GM23248 (cell line): Measurements from ENCODE around the gene IL2RA. TPM values are rescaled to one million over a fixed set of nuclear protein-coding genes. Genes with fewer than 3 reads are reported as not detected.

Experiments used
- DNase-seq: peaks from one replicate; pipeline ENCODE4 v3.0.0-alpha.2; 2015
- H2AFZ ChIP-seq: fragments of 200-600 bp; sonication (generic); 2 replicates; pipeline ENCODE4 v1.6.1; 2016; ENCODE audit warnings: antibody characterized with exemption
- H3F3A ChIP-seq: fragments of 200-600 bp; sonication (generic); 2 replicates; pipeline ENCODE4 v1.6.1; 2016; ENCODE audit warnings: mild to moderate bottlenecking, antibody characterized with exemption, mixed run types; ENCODE audit not compliant: insufficient read depth
- H3K27ac ChIP-seq: fragments of 200-600 bp; sonication (generic); 2 replicates; pipeline ENCODE4 v1.5.1; 2016; ENCODE audit warnings: mild to moderate bottlenecking
- H3K27me3 ChIP-seq: fragments of 200-600 bp; sonication (generic); replicated peaks from 2 replicates; pipeline ENCODE4 v1.6.1; 2016; ENCODE audit warnings: mild to moderate bottlenecking; ENCODE audit not compliant: insufficient read depth
- H3K36me3 ChIP-seq: fragments of 200-600 bp; sonication (generic); 2 replicates; pipeline ENCODE4 v1.6.1; 2016; ENCODE audit warnings: low read depth, mild to moderate bottlenecking
- H3K4me1 ChIP-seq: fragments of 200-600 bp; sonication (generic); 2 replicates; pipeline ENCODE4 v1.6.1; 2016; ENCODE audit warnings: mild to moderate bottlenecking; ENCODE audit not compliant: insufficient read depth
- H3K4me2 ChIP-seq: fragments of 200-600 bp; sonication (generic); one replicate; pipeline ENCODE4 v1.6.1; 2016; ENCODE audit warnings: mild to moderate bottlenecking; ENCODE audit not compliant: unreplicated experiment
- H3K4me3 ChIP-seq: fragments of 200-600 bp; sonication (generic); 2 replicates; pipeline ENCODE4 v1.5.1; 2016; ENCODE audit warnings: mild to moderate bottlenecking
- H3K79me2 ChIP-seq: fragments of 200-600 bp; sonication (generic); 2 replicates; pipeline ENCODE4 v1.6.1; 2016; ENCODE audit warnings: mild to moderate bottlenecking; ENCODE audit not compliant: insufficient read depth
- H3K9ac ChIP-seq: fragments of 200-600 bp; sonication (generic); 2 replicates; pipeline ENCODE4 v1.6.1; 2016; ENCODE audit warnings: mild to moderate bottlenecking
- H3K9me2 ChIP-seq: fragments of 200-600 bp; sonication (generic); 2 replicates; pipeline ENCODE4 v1.6.1; 2016; ENCODE audit warnings: mixed run types, mild to moderate bottlenecking, moderate library complexity; ENCODE audit not compliant: insufficient read depth
- H3K9me3 ChIP-seq: fragments of 200-600 bp; sonication (generic); one replicate; pipeline ENCODE4 v1.6.1; 2017; ENCODE audit warnings: low read depth
- H4K20me1 ChIP-seq: fragments of 200-600 bp; sonication (generic); 2 replicates; pipeline ENCODE4 v1.6.0; 2016; ENCODE audit not compliant: insufficient read depth
- EZH2 ChIP-seq: fragments of 200-600 bp; sonication (generic); IDR thresholded peaks from 2 replicates; pipeline ENCODE4 v1.6.1; 2018; ENCODE audit warnings: antibody characterized with exemption, mild to moderate bottlenecking; ENCODE audit not compliant: insufficient read depth, poor library complexity, severe bottlenecking
- EZH2phosphoT487 ChIP-seq: fragments of 200-600 bp; sonication (generic); IDR thresholded peaks from 2 replicates; pipeline ENCODE4 v1.6.1; 2018; ENCODE audit warnings: antibody characterized with exemption, moderate library complexity, mild to moderate bottlenecking, low read depth; ENCODE audit not compliant: insufficient read depth
- WGBS, 2 experiments: methylation state at CpG; one replicate each; pipeline ENCODE4 v1.1.6; 2015 to 2017; ENCODE audit warnings: low lambda C conversion rate in 2 of 2, low coverage in 1 of 2; ENCODE audit errors: missing lambda C conversion rate in 2 of 2; 5-methylcytosine and 5-hydroxymethylcytosine counted together
- in situ Hi-C: fragments of 300-500 bp; cut with MboI; formaldehyde crosslinking; loops from 2 replicates; pipeline ENCODE4 v1.15.0; 2020
- polyA plus RNA-seq: library from polyadenylated mRNA; unstranded; fragments of >200 nt; fragmentation: Nextera tagmentation; extraction: Ambion mirVana; gene quantifications from 2 replicates; pipeline ENCODE4 v1.2.1, GENCODE V29; 2016
- total RNA-seq: library from RNA; depleted of rRNA; stranded (reverse); fragments of >200 nt; shearing (Covaris generic); gene quantifications from 2 replicates; pipeline ENCODE4 v1.2.3, GENCODE V29; 2014

IL2RA gene
- total and polyA plus RNA-seq, 2 experiments from 2014 or later, result not detected

- WGBS, 2 experiments, result 66 to 71% methylated on average over 4 of the region's 4 CpGs
- DNase-seq, result no peak
- Histone ChIP-seq H3K36me3 (no peaks in the 10 kb centered on the region), H2AFZ (no peak overlapping the region), H3K4me1 (peaks cover 2% of the 10 kb centered on the region), H3K4me3 (no peak overlapping the region), H3K27ac (no peak overlapping the region), H3K9ac (no peak overlapping the region), H3F3A (peaks cover under 1% of the 10 kb centered on the region; the same call in 1 of the 2 replicates), H4K20me1 (no peaks in the 10 kb centered on the region), H3K4me2 (no peak overlapping the region), H3K9me3 (no peaks in the 10 kb centered on the region), H3K79me2 (no peaks in the 10 kb centered on the region), H3K27me3 (peaks cover 9% of the 10 kb centered on the region; the same call in 1 of the 2 replicates), H3K9me2 (no peaks in the 10 kb centered on the region)
- TF ChIP-seq EZH2, result no peak
- in situ Hi-C loops, result no loop called here
Measured at GRCh38 chr10:6039711-6040110, 22.5 kb downstream of the IL2RA start.

DNA sequence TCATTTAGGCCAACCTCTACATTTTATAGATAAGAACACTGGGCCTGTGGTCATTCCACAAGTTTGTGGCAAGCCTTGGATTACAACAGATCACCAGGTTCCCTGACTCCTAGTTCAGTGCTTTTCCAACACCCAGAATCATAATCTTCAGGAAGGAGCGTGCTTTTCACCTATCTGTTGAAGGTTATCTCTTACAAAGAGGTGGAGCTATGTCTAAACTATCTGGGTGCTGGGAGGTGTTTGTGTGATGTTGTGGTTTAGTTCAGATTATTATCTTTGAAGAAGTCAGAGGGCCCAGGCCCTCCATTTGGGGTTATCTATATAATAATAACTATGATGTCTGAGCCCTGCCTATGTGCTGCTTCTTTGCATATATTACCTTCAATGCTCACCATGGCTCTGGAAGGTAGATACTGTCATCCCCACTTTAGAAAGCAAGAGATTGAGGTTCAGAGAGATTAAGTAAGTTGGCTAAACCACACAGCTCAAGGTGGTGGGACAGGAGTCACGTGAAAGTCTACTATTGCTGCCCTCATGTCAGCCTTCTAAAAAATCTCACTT is 24.0 kb downstream of the IL2RA start:
- in situ Hi-C loops, result no loop called here
- TF ChIP-seq EZH2, result no peak
- TF ChIP-seq EZH2phosphoT487, result no peak
- H4K20me1 ChIP-seq, result no peaks in the 10 kb centered on the region
- DNase-seq, result no peak
- no peaks in the 10 kb centered on the region for H3K79me2 ChIP-seq
- H3K9me3 ChIP-seq, result no peaks in the 10 kb centered on the region
- no peak overlapping the region for H3K4me3 ChIP-seq
- peaks cover 12% of the 10 kb centered on the region; the same call in 1 of the 2 replicates for H3F3A ChIP-seq
- no peak overlapping the region for H3K4me2 ChIP-seq
- H3K27ac ChIP-seq, result no peak overlapping the region
- H3K9ac ChIP-seq, result no peak overlapping the region
- peaks cover 16% of the 10 kb centered on the region for H3K4me1 ChIP-seq
- H2AFZ ChIP-seq, result no peak overlapping the region
- H3K27me3 ChIP-seq, result peaks cover 9% of the 10 kb centered on the region; the same call in 1 of the 2 replicates
- WGBS, 2 experiments, result 78 to 79% methylated on average over 2 of the region's 2 CpGs
- no peaks in the 10 kb centered on the region for H3K9me2 ChIP-seq
- H3K36me3 ChIP-seq, result no peaks in the 10 kb centered on the region

DNA sequence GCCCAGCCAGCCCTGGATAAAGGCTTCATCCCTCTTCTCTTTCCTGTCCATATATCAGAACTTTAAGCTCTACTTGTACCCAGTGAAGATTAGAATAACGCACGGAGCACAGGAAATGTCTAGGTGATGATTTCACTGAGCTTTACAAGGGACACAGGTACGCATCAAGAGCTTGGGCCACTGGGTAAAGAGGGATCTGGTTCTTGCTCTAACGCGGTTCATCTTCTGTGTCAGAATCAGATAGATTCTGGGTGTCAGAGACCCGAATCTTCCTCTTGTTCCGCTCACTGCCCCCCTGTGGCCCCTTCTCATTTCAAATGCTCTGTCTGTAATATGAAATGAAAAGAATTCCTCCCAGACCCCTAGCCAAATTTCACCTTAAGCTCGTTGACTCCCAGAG is 24.7 kb downstream of the IL2RA start:
- 85 to 90% methylated on average over 8 of the region's 8 CpGs for WGBS, 2 experiments
- no peaks in the 10 kb centered on the region for H3K9me2 ChIP-seq
- no peaks in the 10 kb centered on the region for H3K36me3 ChIP-seq
- no peak overlapping the region for H3K4me3 ChIP-seq
- no peaks in the 10 kb centered on the region for H3K79me2 ChIP-seq
- no peak overlapping the region for H2AFZ ChIP-seq
- H3K27ac ChIP-seq, result no peak overlapping the region
- H4K20me1 ChIP-seq, result no peaks in the 10 kb centered on the region
- no peak for DNase-seq
- H3K9ac ChIP-seq, result no peak overlapping the region
- TF ChIP-seq EZH2, result no peak
- TF ChIP-seq EZH2phosphoT487, result no peak
- peaks cover 4% of the 10 kb centered on the region; the same call in 1 of the 2 replicates for H3K27me3 ChIP-seq
- no peak overlapping the region for H3K4me2 ChIP-seq
- H3F3A ChIP-seq, result peaks cover 12% of the 10 kb centered on the region; the same call in 1 of the 2 replicates
- in situ Hi-C loops, result no loop called here
- peaks cover 16% of the 10 kb centered on the region for H3K4me1 ChIP-seq
- no peaks in the 10 kb centered on the region for H3K9me3 ChIP-seq

GRCh38 chr10:6036861-6037321 is 25.3 kb downstream of the IL2RA start:
- no peak overlapping the region for H3K27ac ChIP-seq
- DNase-seq, result no peak
- no peak overlapping the region for H3K4me2 ChIP-seq
- H3K36me3 ChIP-seq, result no peaks in the 10 kb centered on the region
- no peak for TF ChIP-seq EZH2phosphoT487
- TF ChIP-seq EZH2, result no peak
- no peaks in the 10 kb centered on the region for H4K20me1 ChIP-seq
- H3F3A ChIP-seq, result peaks cover 12% of the 10 kb centered on the region; the same call in 1 of the 2 replicates
- peaks cover 16% of the 10 kb centered on the region for H3K4me1 ChIP-seq
- H3K9me3 ChIP-seq, result no peaks in the 10 kb centered on the region
- in situ Hi-C loops, result no loop called here
- H3K79me2 ChIP-seq, result no peaks in the 10 kb centered on the region
- H3K9ac ChIP-seq, result no peak overlapping the region
- H3K4me3 ChIP-seq, result no peak overlapping the region
- H3K27me3 ChIP-seq, result no peaks in the 10 kb centered on the region; the same call in 1 of the 2 replicates
- 80 to 83% methylated on average over 11 of the region's 11 CpGs for WGBS, 2 experiments
- H2AFZ ChIP-seq, result no peak overlapping the region
- no peaks in the 10 kb centered on the region for H3K9me2 ChIP-seq
